OCI-LY3 (cell line): Measurements from ENCODE around the gene MMP7.

ENCODE experiments used
- EZH2phosphoT487 ChIP-seq: fragments of 200-600 bp; shearing (Covaris generic); IDR thresholded peaks from 2 replicates; pipeline ENCODE4 v1.6.1; 2018; ENCODE audit warnings: antibody characterized with exemption, mixed run types, low read depth
- TF ChIP-seq, protein P1 (sequence below): fragments of 200-600, 300-600 bp; sonication (generic); IDR thresholded peaks from 2 replicates; pipeline ENCODE4 v1.5.1; 2014; ENCODE audit warnings: antibody characterized with exemption, low read length, low read depth

DNA sequence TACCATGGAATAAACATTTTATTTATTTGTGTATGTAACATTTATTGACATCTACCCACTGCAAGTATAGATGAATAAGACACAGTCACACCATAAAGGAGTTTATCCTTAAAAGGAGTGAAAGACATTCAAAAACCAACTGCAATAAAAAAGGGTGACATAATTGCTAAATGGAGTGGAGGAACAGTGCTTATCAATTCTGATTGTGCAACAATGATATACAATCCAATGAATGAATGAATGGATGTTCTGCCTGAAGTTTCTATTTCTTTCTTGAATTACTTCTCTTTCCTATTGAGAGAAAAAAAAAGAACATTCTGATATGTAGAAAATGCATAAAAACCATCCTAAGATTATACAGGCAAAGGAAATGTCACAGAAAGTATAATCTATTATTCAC is 10.0 kb downstream of the MMP7 start:
- TF ChIP-seq, protein P1, sequence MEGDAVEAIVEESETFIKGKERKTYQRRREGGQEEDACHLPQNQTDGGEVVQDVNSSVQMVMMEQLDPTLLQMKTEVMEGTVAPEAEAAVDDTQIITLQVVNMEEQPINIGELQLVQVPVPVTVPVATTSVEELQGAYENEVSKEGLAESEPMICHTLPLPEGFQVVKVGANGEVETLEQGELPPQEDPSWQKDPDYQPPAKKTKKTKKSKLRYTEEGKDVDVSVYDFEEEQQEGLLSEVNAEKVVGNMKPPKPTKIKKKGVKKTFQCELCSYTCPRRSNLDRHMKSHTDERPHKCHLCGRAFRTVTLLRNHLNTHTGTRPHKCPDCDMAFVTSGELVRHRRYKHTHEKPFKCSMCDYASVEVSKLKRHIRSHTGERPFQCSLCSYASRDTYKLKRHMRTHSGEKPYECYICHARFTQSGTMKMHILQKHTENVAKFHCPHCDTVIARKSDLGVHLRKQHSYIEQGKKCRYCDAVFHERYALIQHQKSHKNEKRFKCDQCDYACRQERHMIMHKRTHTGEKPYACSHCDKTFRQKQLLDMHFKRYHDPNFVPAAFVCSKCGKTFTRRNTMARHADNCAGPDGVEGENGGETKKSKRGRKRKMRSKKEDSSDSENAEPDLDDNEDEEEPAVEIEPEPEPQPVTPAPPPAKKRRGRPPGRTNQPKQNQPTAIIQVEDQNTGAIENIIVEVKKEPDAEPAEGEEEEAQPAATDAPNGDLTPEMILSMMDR, result no peak
- TF ChIP-seq EZH2phosphoT487, result no peak
